AG04450 (cell line): ENCODE results near the gene CPA3. TPM values are rescaled to one million over a fixed set of nuclear protein-coding genes. Genes with fewer than 3 reads are reported as not detected.
A peak's percentile ranks its signal among the peaks of the same experiment; 100 is the strongest.

Experiments
- CTCF ChIA-PET: fragments of 300-600, 350-600 bp; formaldehyde crosslinking; extraction: SDS; loops from one replicate; lab custom pipeline; 2022; ENCODE audit warnings: antibody characterized with exemption, inconsistent platforms; lab: Charles Lee
- POLR2A ChIA-PET: fragments of 350-600 bp; formaldehyde crosslinking; extraction: SDS; loops from one replicate; lab custom pipeline; 2021; ENCODE audit warnings: antibody characterized with exemption, inconsistent platforms; lab: Yijun Ruan, JAX
- DNase-seq: peaks from one replicate; pipeline ENCODE4 v3.0.0-alpha.2; 2011; ENCODE audit warnings: low read depth, low spot score
- H3K27ac ChIP-seq: one replicate; pipeline ENCODE4 v1.5.1; 2012; ENCODE audit warnings: low read depth, low read length, control low read depth
- H3K27me3 ChIP-seq: one replicate; pipeline ENCODE4 v1.6.0; 2012; ENCODE audit warnings: low read length; ENCODE audit not compliant: control insufficient read depth, insufficient read depth
- H3K4me3 ChIP-seq: 2 replicates; pipeline ENCODE4 v1.5.1; 2011; ENCODE audit warnings: mild to moderate bottlenecking, low read depth, low read length, control low read depth
- H3K9me3 ChIP-seq: 2 replicates; pipeline ENCODE4 v1.5.1; 2012; ENCODE audit warnings: low read length; ENCODE audit not compliant: control insufficient read depth, insufficient read depth
- polyA plus RNA-seq: library from polyadenylated mRNA; depleted of rRNA; stranded (reverse); fragments of >200 nt; gene quantifications from 2 replicates; pipeline ENCODE4 v1.2.3, GENCODE V29; 2011
- TF ChIP-seq, protein P1 (sequence below): IDR thresholded peaks from 2 replicates; pipeline ENCODE4 v1.5.1; 2011; ENCODE audit warnings: low read depth, low read length, control low read depth, inconsistent platforms

Gene CPA3
- polyA plus RNA-seq, 1 experiment, result not detected

DNA sequence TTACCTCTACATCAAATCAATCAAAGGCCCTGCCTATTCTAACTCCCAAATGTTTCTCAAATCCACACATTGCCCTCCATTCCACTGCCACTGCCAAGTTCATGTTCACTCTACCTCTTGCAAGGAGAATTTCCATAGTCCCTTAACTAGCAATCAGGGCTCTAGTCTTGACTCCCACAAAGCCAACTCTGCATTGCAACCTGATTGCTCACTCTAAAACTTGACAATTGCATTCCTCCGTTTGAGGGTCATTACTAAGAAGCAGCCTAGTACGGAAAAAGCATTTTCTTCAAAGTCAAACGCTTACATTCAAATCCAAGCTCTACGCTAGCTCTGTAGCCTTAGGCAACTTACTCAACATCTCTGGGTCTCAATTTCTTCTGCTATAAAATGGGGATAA, 1.2 kb downstream of the CPA3 start:
- CTCF ChIA-PET, result interaction anchor here (11.4 kb wide), 1 partner anchor 80 kb away, joined by 238 read pairs; no protein-coding TSS in a partner anchor
- H3K9me3 ChIP-seq, result no peaks in the 10 kb centered on the region
- DNase-seq, result peak; percentile 27

DNA sequence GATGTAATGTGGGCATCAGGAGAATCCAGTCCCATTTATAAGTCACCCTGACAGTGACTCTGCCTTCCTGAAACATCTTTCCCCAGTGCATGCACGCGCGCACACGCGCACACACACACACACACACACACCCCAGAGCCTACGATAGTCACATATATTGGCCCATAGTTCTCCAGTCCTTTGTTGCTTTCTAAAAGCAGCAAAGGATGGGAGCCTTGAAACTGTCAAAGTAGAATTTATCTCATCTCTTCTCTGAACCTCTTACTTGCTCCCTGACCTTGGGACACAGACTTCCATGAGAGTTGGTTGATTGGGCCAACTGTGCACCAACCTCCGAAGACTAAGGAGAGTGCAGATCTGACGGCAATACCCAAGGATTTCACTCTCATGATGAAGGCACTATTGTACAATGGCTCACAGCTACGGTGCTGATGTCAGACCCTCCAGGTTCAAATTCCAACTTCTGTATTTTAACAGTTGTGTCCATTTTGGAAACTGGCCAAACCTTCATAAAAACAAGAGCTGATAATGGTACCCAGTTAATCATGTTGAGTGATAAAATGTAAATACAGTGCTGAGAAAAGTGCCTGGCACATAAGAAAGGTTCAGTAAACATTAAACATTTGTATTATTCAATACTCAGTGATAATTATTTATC, 8.3 kb downstream of the CPA3 start:
- H3K4me3 ChIP-seq, result no peak overlapping the region
- H3K27ac ChIP-seq, result no peak overlapping the region
- no peaks in the 10 kb centered on the region for H3K27me3 ChIP-seq
- H3K9me3 ChIP-seq, result no peaks in the 10 kb centered on the region
- CTCF ChIA-PET, result interaction anchor here (1.0 to 1.8 kb wide), 3 partner anchors 11 to 75 kb away, joined by 4 to 15 read pairs (median 8); no protein-coding TSS in a partner anchor
- POLR2A ChIA-PET, result no interaction called here
- TF ChIP-seq, protein P1, sequence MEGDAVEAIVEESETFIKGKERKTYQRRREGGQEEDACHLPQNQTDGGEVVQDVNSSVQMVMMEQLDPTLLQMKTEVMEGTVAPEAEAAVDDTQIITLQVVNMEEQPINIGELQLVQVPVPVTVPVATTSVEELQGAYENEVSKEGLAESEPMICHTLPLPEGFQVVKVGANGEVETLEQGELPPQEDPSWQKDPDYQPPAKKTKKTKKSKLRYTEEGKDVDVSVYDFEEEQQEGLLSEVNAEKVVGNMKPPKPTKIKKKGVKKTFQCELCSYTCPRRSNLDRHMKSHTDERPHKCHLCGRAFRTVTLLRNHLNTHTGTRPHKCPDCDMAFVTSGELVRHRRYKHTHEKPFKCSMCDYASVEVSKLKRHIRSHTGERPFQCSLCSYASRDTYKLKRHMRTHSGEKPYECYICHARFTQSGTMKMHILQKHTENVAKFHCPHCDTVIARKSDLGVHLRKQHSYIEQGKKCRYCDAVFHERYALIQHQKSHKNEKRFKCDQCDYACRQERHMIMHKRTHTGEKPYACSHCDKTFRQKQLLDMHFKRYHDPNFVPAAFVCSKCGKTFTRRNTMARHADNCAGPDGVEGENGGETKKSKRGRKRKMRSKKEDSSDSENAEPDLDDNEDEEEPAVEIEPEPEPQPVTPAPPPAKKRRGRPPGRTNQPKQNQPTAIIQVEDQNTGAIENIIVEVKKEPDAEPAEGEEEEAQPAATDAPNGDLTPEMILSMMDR, result no peak
- DNase-seq, result no peak

More for the DNA sequence above, 1.2 kb downstream of the CPA3 start:
- H3K27me3 ChIP-seq, result no peaks in the 10 kb centered on the region
- POLR2A ChIA-PET, result no interaction called here
- no peak overlapping the region for H3K4me3 ChIP-seq
- TF ChIP-seq, protein P1, result no peak
- no peak overlapping the region for H3K27ac ChIP-seq

DNA sequence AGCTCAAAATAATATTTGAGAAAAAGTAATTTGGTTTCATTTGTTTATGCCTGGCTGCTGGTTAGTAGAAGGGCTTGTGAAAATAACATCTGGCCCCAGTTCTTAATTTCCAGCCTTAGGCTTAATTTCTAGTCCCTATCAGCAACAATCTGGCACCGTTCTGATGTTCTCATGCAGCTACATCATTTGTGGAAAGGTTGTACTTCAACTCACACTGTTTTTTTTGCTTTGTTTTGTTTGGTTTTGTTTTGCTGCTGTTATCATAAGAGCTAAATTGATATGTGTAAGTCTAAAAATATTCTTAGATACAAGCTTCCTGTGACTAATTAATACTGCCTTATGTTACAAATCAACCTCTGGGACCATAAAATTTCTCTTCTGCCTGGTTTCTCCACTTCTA, 8.9 kb downstream of the CPA3 start:
- ChIA-PET POLR2A (no interaction called here), CTCF (interaction anchor here (1.0 to 1.8 kb wide), 4 partner anchors 12 to 74 kb away, joined by 3 to 15 read pairs (median 6); no protein-coding TSS in a partner anchor)
- Histone ChIP-seq H3K27me3 (no peaks in the 10 kb centered on the region), H3K9me3 (no peaks in the 10 kb centered on the region), H3K27ac (no peak overlapping the region), H3K4me3 (no peak overlapping the region)
- DNase-seq, result no peak
- TF ChIP-seq, protein P1, result no peak

DNA sequence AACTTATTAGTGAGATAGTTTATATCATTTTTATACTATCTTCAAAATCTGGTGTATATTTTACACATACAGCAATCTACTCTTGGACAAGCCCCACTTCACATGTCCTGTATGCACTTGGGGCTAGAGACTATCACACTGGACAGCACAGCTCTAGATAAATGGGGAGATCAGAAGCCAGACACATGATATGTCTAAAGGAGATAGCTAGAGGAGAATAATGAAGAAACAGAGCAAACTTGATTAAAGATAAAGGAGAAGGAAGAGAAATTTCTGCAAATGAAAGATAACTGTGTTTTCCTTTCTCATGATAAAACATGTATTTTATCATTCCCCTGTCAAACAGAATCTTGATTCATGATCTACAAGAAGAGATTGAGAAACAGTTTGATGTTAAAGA, 13.0 kb downstream of the CPA3 start:
- TF ChIP-seq, protein P1, result no peak
- no peak for DNase-seq
- CTCF ChIA-PET, result interaction anchor here (1.3 to 2.3 kb wide), 2 partner anchors 16 to 18 kb away, joined by 3 to 7 read pairs; no protein-coding TSS in a partner anchor
- no peak overlapping the region for H3K27ac ChIP-seq
- H3K9me3 ChIP-seq, result no peaks in the 10 kb centered on the region
- POLR2A ChIA-PET, result no interaction called here
- H3K27me3 ChIP-seq, result no peaks in the 10 kb centered on the region
- no peak overlapping the region for H3K4me3 ChIP-seq

DNA sequence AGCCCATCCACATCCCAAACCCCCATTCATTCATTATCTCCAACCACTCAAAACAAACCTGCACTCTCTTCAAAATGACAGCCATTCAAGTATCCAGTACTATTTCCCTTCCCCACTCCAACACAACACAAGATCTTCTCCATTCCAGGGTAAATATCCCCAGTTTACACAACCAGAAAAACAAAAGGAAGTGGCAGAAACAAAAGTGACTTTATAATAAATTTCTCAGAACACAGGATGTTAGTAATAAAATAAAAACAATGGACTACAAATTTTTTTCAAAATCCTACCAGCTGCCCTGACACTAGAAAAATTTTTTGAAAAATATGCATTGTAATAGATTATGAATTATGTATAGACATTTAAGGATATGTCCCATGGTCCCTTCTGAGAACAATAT, 14.2 kb downstream of the CPA3 start:
- POLR2A ChIA-PET, result no interaction called here

More for the DNA sequence above, 14.2 kb downstream of the CPA3 start:
- CTCF ChIA-PET, result interaction anchor here (1.3 to 2.3 kb wide), 2 partner anchors 17 to 19 kb away, joined by 3 to 7 read pairs; no protein-coding TSS in a partner anchor
- Histone ChIP-seq H3K27ac (no peak overlapping the region), H3K9me3 (no peaks in the 10 kb centered on the region), H3K4me3 (no peak overlapping the region), H3K27me3 (no peaks in the 10 kb centered on the region)
- TF ChIP-seq, protein P1, result no peak
- no peak for DNase-seq
